ENCODE data around the gene ADAMTSL2.

DNA sequence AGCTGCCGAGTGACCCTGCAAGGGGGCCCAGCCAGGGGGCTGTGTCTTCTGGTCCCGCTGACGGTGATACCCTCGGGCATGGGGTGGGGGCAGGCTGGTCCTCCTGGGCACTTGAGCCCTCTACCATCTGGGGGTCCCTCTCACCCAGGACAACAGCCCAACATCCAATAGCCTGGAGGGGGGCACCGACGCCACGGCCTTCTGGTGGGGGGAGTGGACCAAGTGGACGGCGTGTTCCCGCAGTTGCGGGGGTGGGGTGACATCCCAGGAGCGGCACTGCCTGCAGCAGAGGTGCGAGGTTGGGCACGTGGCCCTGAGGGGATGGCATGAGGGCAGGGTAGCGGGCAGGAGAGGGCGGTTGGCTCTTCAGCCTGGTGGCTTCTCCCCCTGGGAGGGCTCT lies 2.8 kb downstream of the ADAMTSL2 start:
- TF ChIP-seq, protein P1, sequence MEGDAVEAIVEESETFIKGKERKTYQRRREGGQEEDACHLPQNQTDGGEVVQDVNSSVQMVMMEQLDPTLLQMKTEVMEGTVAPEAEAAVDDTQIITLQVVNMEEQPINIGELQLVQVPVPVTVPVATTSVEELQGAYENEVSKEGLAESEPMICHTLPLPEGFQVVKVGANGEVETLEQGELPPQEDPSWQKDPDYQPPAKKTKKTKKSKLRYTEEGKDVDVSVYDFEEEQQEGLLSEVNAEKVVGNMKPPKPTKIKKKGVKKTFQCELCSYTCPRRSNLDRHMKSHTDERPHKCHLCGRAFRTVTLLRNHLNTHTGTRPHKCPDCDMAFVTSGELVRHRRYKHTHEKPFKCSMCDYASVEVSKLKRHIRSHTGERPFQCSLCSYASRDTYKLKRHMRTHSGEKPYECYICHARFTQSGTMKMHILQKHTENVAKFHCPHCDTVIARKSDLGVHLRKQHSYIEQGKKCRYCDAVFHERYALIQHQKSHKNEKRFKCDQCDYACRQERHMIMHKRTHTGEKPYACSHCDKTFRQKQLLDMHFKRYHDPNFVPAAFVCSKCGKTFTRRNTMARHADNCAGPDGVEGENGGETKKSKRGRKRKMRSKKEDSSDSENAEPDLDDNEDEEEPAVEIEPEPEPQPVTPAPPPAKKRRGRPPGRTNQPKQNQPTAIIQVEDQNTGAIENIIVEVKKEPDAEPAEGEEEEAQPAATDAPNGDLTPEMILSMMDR (IDR thresholded peaks at IDR 0.05; ENCODE audit: insufficient read depth, low read length, poor library complexity, severe bottlenecking): no peak
- no peak for TF ChIP-seq EZH2phosphoT487 (conservative IDR thresholded peaks at IDR 0.05; ENCODE audit: low read length)
